Thyroid gland (tissue), 4 donors: ENCODE data around the gene ZNF142. TPM values are rescaled to one million over a fixed set of nuclear protein-coding genes. Genes with fewer than 3 reads are reported as not detected.

Source experiments
- DNase-seq, 2 donors: peaks; one replicate each; pipeline ENCODE4 v3.0.0-alpha.2; 2019
- H3K27ac ChIP-seq, 3 donors: fragments of 200-600 bp; sonication (generic); 1 replicate in 2 of 3; 2 replicates in 1 of 3; pipeline ENCODE4 v1.5.1; 2016 to 2019; ENCODE audit warnings: mild to moderate bottlenecking in 1 of 3, moderate library complexity in 1 of 3
- H3K27me3 ChIP-seq: fragments of 200-600 bp; sonication (generic); one replicate; pipeline ENCODE4 v1.5.1; 2019
- H3K36me3 ChIP-seq, 2 donors: fragments of 200-600 bp; sonication (generic); one replicate each; pipeline ENCODE4 v1.5.1; 2016 to 2019
- H3K4me1 ChIP-seq, 2 donors: fragments of 200-600 bp; sonication (generic); one replicate each; pipeline ENCODE4 v1.5.1; 2017 to 2019
- H3K4me3 ChIP-seq, 3 donors: fragments of 200-600 bp; sonication (generic); replicated peaks in 1 of 3; 1 replicate in 2 of 3; 2 replicates in 1 of 3; pipeline ENCODE4 v1.5.1; 2016; ENCODE audit warnings: mild to moderate bottlenecking in 1 of 3
- H3K9me3 ChIP-seq: fragments of 200-600 bp; sonication (generic); one replicate; pipeline ENCODE4 v1.5.1; 2017
- CTCF ChIP-seq, 6 experiments: fragments of 200-600 bp in 3 of 6; fragments of 450-650 bp in 3 of 6; sonication (generic) in 3 of 6; IDR thresholded peaks; one replicate each; pipeline ENCODE4 v1.5.1; 2016 to 2019; ENCODE audit warnings: antibody characterized with exemption in 6 of 6, mild to moderate bottlenecking in 2 of 6, inconsistent platforms in 1 of 6, moderate library complexity in 1 of 6
- POLR2A ChIP-seq, 2 donors: fragments of 450-650 bp; IDR thresholded peaks; one replicate each; pipeline ENCODE4 v1.6.1; 2017; ENCODE audit warnings: antibody characterized with exemption in 2 of 2, mild to moderate bottlenecking in 2 of 2, moderate library complexity in 1 of 2
- WGBS, 2 donors: methylation state at CpG; one replicate each; pipeline ENCODE4 v1.1.5; 2017; 5-methylcytosine and 5-hydroxymethylcytosine counted together
- intact Hi-C: fragments of 100-400 bp; cut with DNase I; formaldehyde crosslinking; loops from one replicate; pipeline ENCODE4 v1.15.1; 2023
- total RNA-seq, 4 donors: library from RNA; depleted of rRNA; stranded (reverse); fragments of >200 nt; gene quantifications; one replicate each; pipeline ENCODE4 v1.2.3, GENCODE V29; 2016

ZNF142 gene
- total RNA-seq, 4 donors from 2014 or later = 15.5 to 33.4 (median 24.0) TPM

GRCh38 chr2:218622606-218623365 is 36.6 kb downstream of the ZNF142 start:
- no peaks in the 10 kb centered on the region for H3K36me3 ChIP-seq
- 29 to 40% methylated on average over 7 of the region's 7 CpGs for WGBS, 2 donors
- H3K27me3 ChIP-seq = no peaks in the 10 kb centered on the region
- peaks cover 9 to 12% of the 10 kb centered on the region in 2 donors for H3K4me1 ChIP-seq
- no peaks in the 10 kb centered on the region for H3K9me3 ChIP-seq
- TF ChIP-seq POLR2A (IDR thresholded peaks at IDR 0.05) = no peak
- no peak for TF ChIP-seq CTCF (IDR thresholded peaks at IDR 0.05)
- peak overlapping the region in 2 of 3 donors; percentile 15 to 38 for H3K27ac ChIP-seq
- DNase-seq = peak; percentile 47 to 49
- intact Hi-C loops = no loop called here
- H3K4me3 ChIP-seq = no peak overlapping the region

- intact Hi-C loops = no loop called here
- H3K27ac ChIP-seq = no peak overlapping the region
These were observed 38.4 kb downstream of the ZNF142 start for GRCh38 chr2:218621007-218621406.

GRCh38 chr2:218618102-218618860 is 41.1 kb downstream of the ZNF142 start:
- Histone ChIP-seq H3K9me3 (no peaks in the 10 kb centered on the region), H3K4me3 (no peak overlapping the region), H3K4me1 (peaks cover 9 to 10% of the 10 kb centered on the region in 2 donors), H3K27me3 (no peaks in the 10 kb centered on the region), H3K27ac (no peak overlapping the region), H3K36me3 (no peaks in the 10 kb centered on the region)
- no peak for TF ChIP-seq POLR2A (IDR thresholded peaks at IDR 0.05)
- no peak for TF ChIP-seq CTCF (IDR thresholded peaks at IDR 0.05)
- intact Hi-C loops = no loop called here
- no peak for DNase-seq
- WGBS, 2 donors = 84 to 97% methylated on average over 9 of the region's 9 CpGs

More at GRCh38 chr2:218621007-218621406, 38.4 kb downstream of the ZNF142 start:
- peaks cover 9 to 12% of the 10 kb centered on the region in 2 donors for H3K4me1 ChIP-seq
- H3K36me3 ChIP-seq = no peaks in the 10 kb centered on the region
- no peak overlapping the region for H3K4me3 ChIP-seq
- 75 to 97% methylated on average over 4 to 7 of the region's 7 CpGs for WGBS, 2 donors
- no peak for DNase-seq
- H3K27me3 ChIP-seq = no peaks in the 10 kb centered on the region
- no peaks in the 10 kb centered on the region for H3K9me3 ChIP-seq
- TF ChIP-seq POLR2A (IDR thresholded peaks at IDR 0.05) (no peak), CTCF (IDR thresholded peaks at IDR 0.05) (no peak)

- Histone ChIP-seq H3K9me3 (no peaks in the 10 kb centered on the region), H3K4me1 (no peaks in the 10 kb centered on the region), H3K27me3 (no peaks in the 10 kb centered on the region), H3K4me3 (no peak overlapping the region), H3K27ac (no peak overlapping the region), H3K36me3 (no peaks in the 10 kb centered on the region)
- 64 to 72% methylated on average over 6 of the region's 6 CpGs for WGBS, 2 donors
- no peak for TF ChIP-seq POLR2A (IDR thresholded peaks at IDR 0.05)
- intact Hi-C loops = no loop called here
- no peak for DNase-seq
These were observed 43.5 kb downstream of the ZNF142 start for GRCh38 chr2:218615868-218616315.

- Histone ChIP-seq H3K4me1 (peaks cover 5 to 23% of the 10 kb centered on the region in 2 donors), H3K36me3 (no peaks in the 10 kb centered on the region), H3K9me3 (no peaks in the 10 kb centered on the region), H3K27ac (peak within 1 kb of the TSS in 2 of 3 donors; percentile 50 to 61), H3K27me3 (no peaks in the 10 kb centered on the region), H3K4me3 (no peak within 1 kb of the TSS)
- 18 to 25% methylated on average over 8 of the region's 8 CpGs for WGBS, 2 donors
- DNase-seq = peak; percentile 12 to 30
- TF ChIP-seq POLR2A (IDR thresholded peaks at IDR 0.05) (peak in 1 of 2 donors; percentile 28), CTCF (IDR thresholded peaks at IDR 0.05) (no peak)
- intact Hi-C loops = no loop called here
These were observed 51.8 kb downstream of the ZNF142 start, which contains the start of gene PLCD4 for GRCh38 chr2:218607436-218608115. Gene PLCD4 (plus strand): TSS chr2:218607899. CDS start chr2:218615740, 7,841 bp downstream.
